Fibroblast of mammary gland (primary cell): ENCODE measurements around the gene RWDD4.
"Not testable (repeated sequence)": the region's sequence is repeated elsewhere in the genome, so short reads cannot be mapped to it uniquely, and the experiment has no call there.

Experiments used
- DNase-seq: peaks from one replicate; pipeline ENCODE4 v3.0.0-alpha.2; 2010; ENCODE audit warnings: low read depth
- H3K4me3 ChIP-seq: 2 replicates; pipeline ENCODE4 v1.5.1; 2011; ENCODE audit warnings: low read depth, mild to moderate bottlenecking, low read length, moderate library complexity; ENCODE audit not compliant: control insufficient read depth
- TF ChIP-seq, protein P1 (sequence below): conservative IDR thresholded peaks from 2 replicates; pipeline ENCODE4 v1.5.1; 2011; ENCODE audit warnings: low read depth, low read length, inconsistent platforms; ENCODE audit not compliant: control insufficient read depth, insufficient read depth

RWDD4 gene

DNA sequence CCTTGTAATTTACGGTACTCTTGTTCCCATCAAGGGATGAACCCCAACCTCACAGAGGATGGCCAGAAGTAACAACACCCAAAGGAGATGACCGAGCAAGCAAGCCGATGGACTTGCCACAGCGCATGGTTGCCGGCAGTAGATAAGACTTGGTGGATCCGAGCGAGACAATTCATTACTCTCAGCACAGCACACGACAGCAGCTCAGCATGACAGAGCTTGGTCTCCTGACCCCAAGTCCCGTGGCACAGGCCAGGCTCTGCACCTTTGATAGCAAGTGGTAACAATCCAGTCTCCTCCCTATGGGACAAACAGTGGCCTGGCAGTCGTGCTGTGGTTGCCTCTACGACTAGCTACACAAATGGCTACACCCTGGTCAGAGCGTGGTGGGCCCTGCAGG lies 26.3 kb downstream of the RWDD4 start:
- no peak for DNase-seq
- no peak overlapping the region for H3K4me3 ChIP-seq
- TF ChIP-seq, protein P1, sequence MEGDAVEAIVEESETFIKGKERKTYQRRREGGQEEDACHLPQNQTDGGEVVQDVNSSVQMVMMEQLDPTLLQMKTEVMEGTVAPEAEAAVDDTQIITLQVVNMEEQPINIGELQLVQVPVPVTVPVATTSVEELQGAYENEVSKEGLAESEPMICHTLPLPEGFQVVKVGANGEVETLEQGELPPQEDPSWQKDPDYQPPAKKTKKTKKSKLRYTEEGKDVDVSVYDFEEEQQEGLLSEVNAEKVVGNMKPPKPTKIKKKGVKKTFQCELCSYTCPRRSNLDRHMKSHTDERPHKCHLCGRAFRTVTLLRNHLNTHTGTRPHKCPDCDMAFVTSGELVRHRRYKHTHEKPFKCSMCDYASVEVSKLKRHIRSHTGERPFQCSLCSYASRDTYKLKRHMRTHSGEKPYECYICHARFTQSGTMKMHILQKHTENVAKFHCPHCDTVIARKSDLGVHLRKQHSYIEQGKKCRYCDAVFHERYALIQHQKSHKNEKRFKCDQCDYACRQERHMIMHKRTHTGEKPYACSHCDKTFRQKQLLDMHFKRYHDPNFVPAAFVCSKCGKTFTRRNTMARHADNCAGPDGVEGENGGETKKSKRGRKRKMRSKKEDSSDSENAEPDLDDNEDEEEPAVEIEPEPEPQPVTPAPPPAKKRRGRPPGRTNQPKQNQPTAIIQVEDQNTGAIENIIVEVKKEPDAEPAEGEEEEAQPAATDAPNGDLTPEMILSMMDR, result no peak

DNA sequence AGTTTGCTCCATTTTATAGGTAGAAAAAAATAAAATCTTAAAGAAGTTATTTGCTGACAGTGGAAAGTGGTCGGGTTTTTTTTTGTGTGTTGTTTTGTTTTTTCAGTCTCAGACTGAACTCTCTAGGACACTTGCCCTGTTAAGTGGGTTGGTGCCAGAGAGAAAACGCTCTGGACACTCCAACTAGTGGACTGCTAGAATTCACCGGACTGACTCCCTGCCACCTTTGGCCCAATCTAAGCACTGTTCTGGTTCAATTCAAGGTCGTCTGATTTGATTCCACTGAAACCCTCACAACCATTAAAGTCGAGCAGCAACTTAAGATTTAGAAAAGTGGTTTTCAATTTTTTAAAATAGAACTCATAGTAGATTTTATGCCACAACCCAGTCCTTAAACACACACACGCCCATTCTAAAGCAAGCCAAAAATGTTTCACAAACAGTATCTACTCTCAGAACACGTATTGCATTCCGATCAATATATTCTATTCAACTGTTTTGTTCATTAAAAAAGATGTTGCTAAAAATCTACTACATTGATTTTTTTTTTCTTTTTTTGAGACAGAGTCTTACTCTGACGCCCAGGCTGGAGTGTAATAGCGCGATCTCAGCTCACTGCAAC lies 27.3 kb downstream of the RWDD4 start:
- TF ChIP-seq, protein P1, result no peak
- no peak for DNase-seq
- no peak overlapping the region for H3K4me3 ChIP-seq

DNA sequence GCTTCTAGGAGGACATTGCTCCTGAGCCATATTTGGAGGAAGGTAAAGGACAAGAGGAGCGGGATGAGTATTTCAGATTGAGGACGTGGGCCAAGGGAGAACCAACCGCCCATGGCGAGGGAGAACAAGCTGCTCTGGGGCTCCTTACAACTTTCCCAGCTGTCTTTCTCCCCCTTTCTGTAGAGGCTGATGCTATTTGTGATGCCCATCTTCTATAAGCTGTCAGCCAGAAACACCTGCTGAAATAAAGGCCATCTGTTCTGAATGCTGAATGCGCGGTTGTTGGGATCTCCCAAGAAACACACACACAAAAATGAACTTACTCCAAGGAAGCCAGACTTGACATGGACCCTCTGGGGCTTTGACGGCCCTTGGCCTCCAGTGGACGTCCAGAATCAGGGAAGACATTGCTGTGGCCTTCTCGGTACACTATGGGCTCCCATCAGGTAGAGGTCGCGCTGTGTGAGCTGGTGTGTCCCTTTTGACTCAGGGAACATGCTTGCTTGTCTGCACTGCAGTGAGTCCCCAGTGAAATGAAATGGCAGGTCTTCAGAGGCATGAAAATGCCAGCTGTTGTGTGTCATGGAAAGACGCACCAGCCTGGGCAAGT lies 30.9 kb downstream of the RWDD4 start:
- no peak for DNase-seq
- H3K4me3 ChIP-seq, result no peak overlapping the region
- TF ChIP-seq, protein P1, result no peak

DNA sequence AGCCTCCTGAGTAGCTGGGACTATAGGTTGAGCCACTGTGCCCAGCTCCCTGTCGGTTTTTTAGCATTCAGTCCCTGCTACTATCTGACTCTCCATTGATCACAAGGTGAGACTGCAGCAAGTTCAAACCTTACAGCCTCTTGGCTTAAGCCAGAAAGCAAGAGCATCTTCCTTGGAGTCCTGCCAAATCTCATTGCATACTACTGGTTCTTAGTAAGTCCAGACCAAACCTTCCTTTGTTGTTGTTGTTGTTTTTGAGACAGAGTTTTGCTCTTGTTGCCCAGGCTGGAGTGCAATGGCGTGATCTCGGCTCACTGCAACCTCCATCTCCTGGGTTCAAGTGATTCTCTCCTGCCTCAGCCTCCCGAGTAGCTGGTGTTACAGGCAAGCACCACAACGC lies 31.7 kb downstream of the RWDD4 start:
- not testable (repeated sequence) for DNase-seq, H3K4me3 ChIP-seq

DNA sequence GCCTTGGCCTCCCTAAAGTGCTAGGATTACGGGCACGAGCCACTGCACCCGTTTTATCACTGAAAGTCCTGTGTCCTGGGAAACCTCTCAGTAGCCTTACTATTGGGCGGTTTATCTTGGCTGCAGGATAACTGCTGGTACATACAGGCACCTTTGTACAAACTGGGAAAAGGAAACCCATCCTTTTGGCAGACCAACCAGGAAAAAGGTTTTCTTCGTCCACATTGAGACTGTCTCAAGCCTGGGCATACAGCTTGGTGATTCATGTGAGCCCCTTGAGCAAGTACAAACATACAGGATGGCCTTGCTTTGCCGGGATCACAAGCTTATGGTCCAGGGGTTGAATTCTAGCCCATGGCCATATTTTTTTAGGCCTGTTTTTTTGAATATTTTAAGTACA lies 32.8 kb downstream of the RWDD4 start:
- H3K4me3 ChIP-seq, result no peak overlapping the region
- TF ChIP-seq, protein P1, result no peak
- no peak for DNase-seq

DNA sequence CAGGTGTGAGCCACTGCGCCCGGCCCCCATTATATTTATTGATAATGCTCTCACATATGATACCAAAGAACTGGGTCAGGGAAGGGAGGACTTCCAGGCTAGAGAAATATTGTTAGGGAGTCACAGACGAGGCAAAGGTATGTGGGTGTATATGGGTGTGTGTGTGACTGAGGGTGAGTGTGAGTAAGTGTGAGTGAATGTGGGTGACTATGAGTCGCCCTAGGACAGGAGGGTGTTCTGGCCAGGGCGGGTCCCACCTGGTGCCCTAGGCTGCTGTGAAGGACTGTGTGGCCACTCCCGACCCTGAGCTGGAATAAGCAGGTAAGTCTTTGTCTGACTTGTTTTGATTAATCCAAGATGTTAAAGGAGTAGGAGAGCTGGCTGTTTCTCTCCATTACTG lies 34.4 kb downstream of the RWDD4 start:
- DNase-seq, result no peak
- H3K4me3 ChIP-seq, result no peak overlapping the region
- TF ChIP-seq, protein P1, result no peak

DNA sequence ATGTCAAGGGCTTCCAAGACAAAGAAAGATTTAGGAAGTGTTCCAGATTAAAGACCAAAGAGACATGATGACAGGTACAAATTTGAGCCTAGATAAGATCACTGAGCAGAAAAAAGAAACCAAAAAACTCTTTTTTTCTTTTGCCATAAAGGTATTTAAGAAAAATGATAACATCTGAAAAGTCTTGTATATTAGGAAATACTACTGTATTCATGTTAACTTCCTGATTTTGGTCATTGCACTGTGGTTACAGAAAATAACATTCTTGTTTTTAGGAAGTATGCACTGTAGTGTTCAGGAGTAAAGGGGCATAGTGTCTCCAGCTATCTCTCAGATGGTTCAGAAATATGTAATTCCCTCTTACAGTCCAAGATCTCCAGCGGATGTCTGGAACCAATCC lies 37.1 kb downstream of the RWDD4 start:
- DNase-seq, result no peak
- TF ChIP-seq, protein P1, result no peak
- no peak overlapping the region for H3K4me3 ChIP-seq
